GM21528 (cell line): ENCODE data around the gene CASQ1.

Experiments used
- ATAC-seq: cut with Tn5 transposase; IDR thresholded peaks from one replicate; pipeline ENCODE4 v1.9.1; 2021; ENCODE audit warnings: mild to moderate bottlenecking, moderate library complexity; ENCODE audit not compliant: unreplicated experiment, low FRiP score

The CASQ1 gene

GRCh38 chr1:160189649-160190625, at the start of gene CASQ1:
Gene CASQ1, plus strand, starts transcription at chr1:160190575. Its CDS starts 177 bp downstream, at chr1:160190752.
- no peak for ATAC-seq

- no peak for ATAC-seq
Observed at GRCh38 chr1:160143695-160144094, 46.7 kb upstream of the CASQ1 start.

GRCh38 chr1:160144921-160145320, 45.5 kb upstream of the CASQ1 start:
- ATAC-seq = no peak

GRCh38 chr1:160146107-160146506, 44.3 kb upstream of the CASQ1 start:
- ATAC-seq = no peak

- ATAC-seq = no peak
Observed at GRCh38 chr1:160148121-160148520, 42.3 kb upstream of the CASQ1 start.

GRCh38 chr1:160149233-160149632, 41.1 kb upstream of the CASQ1 start:
- no peak for ATAC-seq

- ATAC-seq = no peak
Observed at GRCh38 chr1:160149716-160150115, 40.7 kb upstream of the CASQ1 start.

- ATAC-seq = no peak
Observed at GRCh38 chr1:160151303-160151702, 39.1 kb upstream of the CASQ1 start, which contains the start of gene ATP1A4. Gene ATP1A4, plus strand, starts transcription at chr1:160151603. Its CDS starts 438 bp downstream, at chr1:160152041.

- no peak for ATAC-seq
Observed at GRCh38 chr1:160154790-160155189, 35.6 kb upstream of the CASQ1 start.

- ATAC-seq = no peak
Observed at GRCh38 chr1:160156361-160156760, 34.0 kb upstream of the CASQ1 start.

- no peak for ATAC-seq
Observed at GRCh38 chr1:160157174-160157573, 33.2 kb upstream of the CASQ1 start.

- no peak for ATAC-seq
Observed at GRCh38 chr1:160158031-160158430, 32.3 kb upstream of the CASQ1 start.

- no peak for ATAC-seq
Observed at GRCh38 chr1:160158534-160158933, 31.8 kb upstream of the CASQ1 start.

- no peak for ATAC-seq
Observed at GRCh38 chr1:160159846-160160245, 30.5 kb upstream of the CASQ1 start.

GRCh38 chr1:160161965-160162705, 28.2 kb upstream of the CASQ1 start:
- no peak for ATAC-seq

- ATAC-seq = no peak
Observed at GRCh38 chr1:160162931-160163330, 27.4 kb upstream of the CASQ1 start.

GRCh38 chr1:160163615-160164014, 26.8 kb upstream of the CASQ1 start:
- no peak for ATAC-seq

GRCh38 chr1:160164121-160164520, 26.3 kb upstream of the CASQ1 start:
- ATAC-seq = no peak

- no peak for ATAC-seq
Observed at GRCh38 chr1:160166166-160166868, 24.1 kb upstream of the CASQ1 start.

- no peak for ATAC-seq
Observed at GRCh38 chr1:160167056-160167455, 23.3 kb upstream of the CASQ1 start.

- ATAC-seq = no peak
Observed at GRCh38 chr1:160167580-160167979, 22.8 kb upstream of the CASQ1 start.
